GM19452 (cell line): ENCODE results near the gene MAPRE2.
A peak's percentile ranks its signal among the peaks of the same experiment; 100 is the strongest.

Experiments
- ATAC-seq: cut with Tn5 transposase; IDR thresholded peaks from one replicate; pipeline ENCODE4 v1.9.1; 2021; ENCODE audit not compliant: unreplicated experiment

Gene MAPRE2

DNA sequence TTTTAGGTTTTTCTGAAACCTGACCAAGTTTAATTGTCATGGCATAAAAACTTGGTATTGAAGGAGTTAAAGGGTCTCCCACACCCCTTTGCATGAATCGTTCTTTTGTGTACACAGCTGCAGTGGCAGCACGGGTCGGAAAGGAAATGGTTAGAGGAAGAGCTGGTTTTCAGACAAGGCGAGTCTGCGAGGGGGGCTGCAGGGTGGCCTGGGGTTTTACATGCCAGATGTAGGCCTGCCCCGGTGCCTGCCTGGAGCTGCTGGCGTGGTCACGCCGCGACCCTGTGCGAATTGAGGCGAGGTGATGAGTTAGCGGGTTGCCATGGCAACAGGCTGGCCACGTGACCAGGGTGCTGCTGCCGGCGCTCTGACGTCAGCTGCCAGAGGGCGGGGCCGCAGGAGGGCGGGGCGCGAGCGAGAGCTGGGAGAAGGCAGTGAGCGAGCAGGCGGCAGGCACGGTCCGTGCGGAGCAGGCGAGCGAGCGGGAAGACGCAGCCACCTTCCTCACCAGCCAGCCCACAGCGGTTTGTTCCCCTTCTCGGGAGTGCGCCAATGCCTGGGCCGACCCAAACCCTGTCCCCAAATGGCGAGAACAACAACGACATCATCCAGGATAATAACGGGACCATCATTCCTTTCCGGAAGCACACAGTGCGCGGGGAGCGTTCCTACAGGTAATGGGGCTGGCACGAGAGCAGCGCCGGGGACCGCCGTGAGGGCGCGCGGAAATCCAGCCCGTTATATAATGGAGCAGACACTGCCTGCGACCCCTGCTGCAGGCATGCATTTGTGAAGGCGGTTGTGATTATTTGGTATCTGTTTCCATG lies at the start of gene MAPRE2:
Gene MAPRE2 (plus strand): TSS at position 426 of the 827 bp plus-strand sequence. CDS start 127 bp downstream, at position 553.
- peak; percentile 73 for ATAC-seq

DNA sequence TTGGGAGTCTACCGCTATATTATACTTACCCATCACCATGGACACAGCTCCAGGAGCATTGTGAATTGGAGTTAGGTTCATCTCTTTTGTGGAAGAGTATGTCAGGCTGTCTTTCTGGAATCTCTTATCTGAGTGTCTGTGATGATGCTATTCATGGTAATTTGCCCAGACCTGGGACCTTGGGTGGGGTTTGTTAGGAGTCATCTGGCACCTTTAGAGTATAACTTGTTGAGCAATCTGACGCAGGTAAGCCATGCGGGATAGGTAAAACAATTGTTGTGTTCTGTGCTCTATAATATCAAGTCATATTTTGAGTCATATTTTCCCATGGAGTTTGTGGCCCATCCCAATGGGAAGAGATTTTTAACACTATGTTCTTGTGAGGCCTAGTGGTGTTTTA lies 49.7 kb upstream of the MAPRE2 start:
- ATAC-seq = no peak

DNA sequence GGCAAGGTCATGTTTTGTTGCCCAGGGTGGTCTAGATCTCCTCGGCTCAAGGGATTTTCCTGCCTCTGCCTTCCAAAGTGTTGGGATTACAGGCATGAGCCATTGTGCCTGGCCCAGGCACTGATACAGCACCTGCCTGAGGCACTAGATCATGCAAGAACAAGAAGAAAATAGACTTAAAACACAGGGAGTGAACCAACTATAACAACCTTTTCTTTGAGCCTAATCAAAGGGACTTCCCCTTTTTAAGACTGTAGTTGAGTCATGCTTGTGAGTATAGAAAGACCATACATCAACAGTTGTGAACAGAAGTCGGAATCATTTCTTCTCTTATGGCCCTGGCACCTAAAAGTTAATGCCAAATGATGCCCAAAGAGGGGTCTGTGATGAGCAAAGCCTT lies 47.9 kb upstream of the MAPRE2 start:
- ATAC-seq = no peak

DNA sequence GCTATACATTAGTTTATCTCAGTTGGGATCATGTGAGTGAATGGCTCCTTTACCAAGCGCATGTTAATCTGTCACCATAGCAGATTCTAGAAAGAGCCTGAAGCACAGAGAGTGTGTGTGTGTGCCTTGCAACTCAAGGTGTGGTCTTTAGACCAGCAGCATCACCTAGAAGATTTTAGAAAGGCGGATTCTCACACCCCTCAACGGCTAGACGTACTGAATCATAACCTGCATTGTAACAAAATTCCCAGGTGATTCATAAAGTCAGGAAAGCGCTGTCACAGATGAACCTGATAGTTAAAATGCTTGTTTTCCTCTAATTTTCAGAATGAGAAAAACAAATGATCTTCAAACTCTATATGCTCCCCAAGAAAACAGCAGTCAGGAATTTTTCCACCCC lies 45.5 kb upstream of the MAPRE2 start:
- ATAC-seq = no peak

DNA sequence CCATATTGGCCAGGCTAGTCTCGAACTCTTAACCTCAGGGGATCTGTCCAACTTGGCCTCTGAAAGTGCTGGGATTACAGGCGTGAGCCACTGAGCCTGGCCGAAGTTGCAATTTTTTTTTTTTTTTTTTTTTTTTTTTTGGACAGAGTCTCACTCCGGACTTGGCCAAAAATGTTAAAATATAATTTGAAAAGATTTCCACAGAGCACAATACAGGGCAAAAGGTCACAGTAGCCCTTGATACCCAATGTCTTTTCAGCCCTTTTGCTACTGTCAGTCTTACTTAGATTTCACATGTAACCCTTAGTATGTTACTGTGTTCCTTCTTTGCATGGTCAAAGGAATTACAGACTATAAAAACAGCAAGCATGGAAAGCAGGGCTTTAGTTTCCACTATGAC lies 42.6 kb upstream of the MAPRE2 start:
- ATAC-seq = no peak

DNA sequence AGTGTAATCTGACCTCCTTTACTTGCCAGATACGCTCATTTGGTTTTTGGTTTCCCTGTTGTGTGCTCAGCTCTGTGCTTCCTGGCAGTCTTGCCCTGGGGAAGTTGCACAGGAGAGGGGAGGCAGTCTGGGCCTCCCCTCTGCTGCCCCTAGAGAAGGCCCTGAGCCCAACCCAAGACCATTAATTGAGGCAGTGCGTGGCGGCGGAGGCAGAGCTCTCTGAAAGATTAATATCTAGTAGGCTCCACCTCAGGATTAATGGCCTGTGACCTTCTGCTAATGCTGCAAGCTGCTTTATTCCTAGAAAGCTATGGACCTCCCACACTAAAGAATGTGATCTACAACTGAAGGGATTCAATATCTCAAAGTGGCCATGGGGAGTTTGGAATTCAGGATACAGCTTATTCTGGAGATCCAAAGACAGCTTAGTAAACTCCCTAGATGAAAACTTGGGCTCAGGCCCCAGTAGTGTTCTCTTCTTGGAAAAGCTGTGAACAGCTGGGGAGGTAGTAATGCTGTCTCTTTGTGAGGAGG lies 41.4 kb upstream of the MAPRE2 start:
- ATAC-seq = no peak

DNA sequence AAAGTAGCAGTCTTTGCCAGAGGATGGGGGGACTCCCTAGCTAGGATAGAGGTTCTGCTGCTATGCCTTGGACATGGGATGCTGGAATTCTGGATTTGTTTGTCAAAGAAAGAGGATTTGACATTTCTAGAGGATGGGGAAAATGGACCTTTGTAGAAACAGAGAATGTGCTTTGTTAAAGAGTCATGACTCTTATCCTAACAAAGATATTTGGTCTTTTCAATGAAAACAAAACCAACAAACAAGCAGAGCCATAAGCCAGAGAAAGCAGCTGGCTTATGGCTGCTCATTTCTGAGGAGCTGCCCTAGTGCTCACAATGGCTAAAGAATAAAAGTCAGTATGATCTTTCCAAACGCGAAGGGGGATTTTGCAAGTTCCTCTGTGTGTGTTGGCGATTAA lies 40.8 kb upstream of the MAPRE2 start:
- no peak for ATAC-seq

DNA sequence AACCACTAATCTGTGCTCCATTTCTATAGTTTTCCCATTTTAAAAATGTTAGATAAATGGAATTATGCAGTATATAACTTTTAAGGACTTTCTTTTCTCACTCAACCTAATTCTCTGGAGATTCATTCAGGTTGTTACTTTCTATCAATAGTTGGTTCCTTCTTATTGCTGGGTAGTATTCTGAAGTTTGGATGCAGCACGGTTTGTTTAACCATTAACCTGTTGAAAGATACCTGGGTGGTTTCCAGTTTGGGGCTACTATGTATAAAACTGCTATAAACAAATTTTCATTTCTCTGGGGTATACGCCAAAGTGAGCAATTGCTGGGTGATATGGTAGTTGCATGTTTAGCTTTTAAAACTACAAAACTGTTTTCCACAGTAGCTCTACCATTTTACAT lies 39.1 kb upstream of the MAPRE2 start:
- no peak for ATAC-seq

DNA sequence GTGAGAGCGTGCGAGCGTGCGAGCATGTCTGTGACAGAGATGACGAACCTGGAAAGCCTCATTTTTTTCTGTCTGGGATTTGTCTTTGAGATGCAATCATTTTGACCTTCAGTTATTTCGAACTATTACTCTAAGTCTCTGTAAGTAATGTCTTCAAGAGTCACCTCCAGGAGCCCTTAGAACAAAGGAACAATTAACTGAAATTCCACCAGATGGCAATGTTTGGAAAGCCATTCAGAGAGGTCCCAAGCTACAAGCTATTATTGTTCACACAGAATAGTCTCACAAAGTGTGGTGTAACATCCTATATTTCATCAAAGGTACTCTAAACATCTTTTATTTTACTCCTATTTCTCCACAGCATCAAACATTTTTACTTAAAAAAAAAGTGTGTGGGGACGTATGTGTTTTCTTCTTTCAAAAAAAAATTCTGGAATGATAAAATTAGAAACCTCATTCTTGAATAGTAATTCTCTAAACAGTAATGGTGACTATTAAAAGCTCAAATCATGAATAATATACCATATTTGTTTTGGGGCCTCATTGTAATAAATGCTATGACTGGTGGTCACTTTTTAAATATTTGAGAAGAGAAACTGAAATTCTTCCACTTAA lies 35.1 kb upstream of the MAPRE2 start:
- peak; percentile 84 for ATAC-seq

DNA sequence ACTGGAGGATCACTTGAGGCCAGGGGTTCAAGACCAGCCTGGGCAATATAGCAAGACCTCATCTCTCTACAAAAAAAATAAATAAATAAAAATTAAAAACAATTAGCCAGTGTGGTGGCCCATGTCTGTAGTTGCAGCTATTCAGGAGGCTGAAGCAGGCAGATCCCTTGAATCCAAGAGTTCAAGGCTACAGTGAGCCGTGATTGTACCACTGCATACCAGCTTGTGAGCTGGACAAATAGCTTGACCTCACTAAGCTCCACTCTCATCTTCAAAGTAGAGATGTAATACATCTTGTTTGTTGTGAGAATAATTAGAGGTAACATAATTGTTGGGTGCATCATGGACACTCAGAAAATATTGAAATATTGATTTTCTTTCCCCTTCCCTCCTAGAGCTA lies 31.1 kb upstream of the MAPRE2 start:
- no peak for ATAC-seq

DNA sequence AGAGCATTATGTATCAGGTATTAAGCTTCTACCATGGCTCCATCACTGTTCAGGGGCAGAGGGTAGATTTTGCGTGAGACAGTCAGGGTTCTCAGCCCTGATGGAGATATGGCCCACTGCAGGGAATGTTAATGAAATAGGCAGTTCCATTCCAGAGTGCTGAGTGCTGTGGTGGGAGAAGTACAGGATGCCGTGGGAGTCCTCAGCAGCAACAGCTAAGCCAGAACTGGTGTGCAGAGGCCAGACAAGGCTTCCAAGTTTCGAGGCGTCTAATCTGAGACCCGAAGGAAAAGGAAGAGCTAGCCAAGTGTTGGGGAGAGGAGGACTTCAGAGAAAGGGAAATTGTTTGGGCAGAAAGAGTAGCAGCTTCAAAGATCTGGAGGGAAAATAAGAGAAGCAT lies 30.2 kb upstream of the MAPRE2 start:
- no peak for ATAC-seq

DNA sequence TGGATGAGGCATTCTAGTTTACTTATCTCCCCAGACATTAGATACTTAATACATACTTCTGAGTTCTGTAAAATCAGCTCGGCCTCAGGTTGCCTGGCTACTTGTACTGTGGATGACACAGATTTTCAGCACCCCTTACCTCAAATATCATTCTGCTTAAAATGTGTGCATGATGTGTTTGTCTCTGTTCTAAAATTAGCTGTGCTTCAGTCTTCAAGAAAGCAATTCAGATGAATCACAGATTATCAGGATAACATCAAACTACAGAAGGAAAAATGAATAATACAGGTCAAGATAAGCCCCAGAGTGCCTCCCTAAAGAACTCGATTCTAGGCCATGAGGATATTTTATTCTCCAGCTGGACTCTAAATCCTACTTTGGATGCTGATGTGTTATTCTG lies 21.3 kb upstream of the MAPRE2 start:
- ATAC-seq = no peak

DNA sequence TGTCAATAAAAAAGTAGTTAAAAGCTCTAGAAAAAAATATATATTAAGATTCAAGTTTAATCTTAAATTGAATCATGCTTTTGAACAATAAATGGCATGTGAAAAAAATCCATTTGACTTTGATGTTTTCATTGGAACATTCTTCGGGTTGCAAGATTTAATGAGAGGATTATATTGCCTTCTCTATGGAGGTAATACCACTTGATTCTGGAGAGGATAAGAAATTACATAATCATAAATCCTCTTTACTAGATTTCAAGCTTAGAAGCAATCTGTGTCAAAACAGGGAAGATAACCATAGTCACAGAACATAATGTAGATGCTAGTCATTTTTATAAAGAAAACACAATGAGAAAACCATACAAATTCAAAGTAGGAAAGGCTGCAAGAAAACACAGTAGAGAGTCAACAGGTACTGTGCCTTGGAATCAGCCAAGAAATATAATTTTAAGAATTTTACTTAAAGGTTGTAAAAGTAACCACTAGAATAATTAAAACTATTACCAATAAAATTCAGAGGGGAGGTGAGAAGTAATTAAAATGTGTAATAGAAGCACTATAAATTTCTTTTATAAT lies 18.7 kb upstream of the MAPRE2 start:
- ATAC-seq = no peak

DNA sequence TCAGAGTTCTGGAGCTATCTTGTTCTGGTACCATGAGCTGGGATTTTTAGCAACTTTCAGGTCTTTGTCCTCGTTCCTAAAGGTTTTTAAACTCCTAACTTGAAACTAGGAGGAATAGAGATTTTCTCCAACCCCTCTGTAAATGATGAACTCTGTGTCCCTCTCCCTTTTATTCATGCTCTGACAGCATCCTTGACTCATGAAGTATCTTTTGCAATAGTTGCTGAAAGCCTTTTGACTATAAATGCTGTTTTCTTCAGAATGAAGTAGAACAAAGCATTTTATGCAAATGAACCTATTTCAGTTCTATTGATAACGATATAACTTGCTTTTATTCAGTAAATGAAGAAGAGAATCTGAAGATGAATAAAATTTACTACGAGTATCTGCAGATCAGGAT lies 17.0 kb upstream of the MAPRE2 start:
- no peak for ATAC-seq

DNA sequence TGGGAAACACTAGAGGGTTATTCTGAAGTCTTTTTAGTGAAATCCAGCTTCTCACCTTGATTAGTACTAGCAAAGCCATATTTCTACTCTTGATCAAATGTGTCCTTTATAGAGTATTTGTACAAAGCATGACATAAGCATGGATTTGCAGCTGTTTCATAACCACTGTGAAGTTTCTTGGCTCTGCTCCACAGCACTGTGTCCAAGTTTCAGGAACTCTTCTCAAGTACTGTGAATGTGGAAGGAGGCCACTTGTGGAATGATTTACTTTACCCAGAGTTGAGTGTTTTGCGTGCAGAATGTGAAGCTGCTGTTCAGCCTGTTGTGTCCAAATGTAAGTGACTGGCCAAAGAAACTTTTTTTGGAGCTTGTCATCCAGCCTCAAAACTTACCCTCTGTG lies 16.2 kb upstream of the MAPRE2 start:
- no peak for ATAC-seq

DNA sequence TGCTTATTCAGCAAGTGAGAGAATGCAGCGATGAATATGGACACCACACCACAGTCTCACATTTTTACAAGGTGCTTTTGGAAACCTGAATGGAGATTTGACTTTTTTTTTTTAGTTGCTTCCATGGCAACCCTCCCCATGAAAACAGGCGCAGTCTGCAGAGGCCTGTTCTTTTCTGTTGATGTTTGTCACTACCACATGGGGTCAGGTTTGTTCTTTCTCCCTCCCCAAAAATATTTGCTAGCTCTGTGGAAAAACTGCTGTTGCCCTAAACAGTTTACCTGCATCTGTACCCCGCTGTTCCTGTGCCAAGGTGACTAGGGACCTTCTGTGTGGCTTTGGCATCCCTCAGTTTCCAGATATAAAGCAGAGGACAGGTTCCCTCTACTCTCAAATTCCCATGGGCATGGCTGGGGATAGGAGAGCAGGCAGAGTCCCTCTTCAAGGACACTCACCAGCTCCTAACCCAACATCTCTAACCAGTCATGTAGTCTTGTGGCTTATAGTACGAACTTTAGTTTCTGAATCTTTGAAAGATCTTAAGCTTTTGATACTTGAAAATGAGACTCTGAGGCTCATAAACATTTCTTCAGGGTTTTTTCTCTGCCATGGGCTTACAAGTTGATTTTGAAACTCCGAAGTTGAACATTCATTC lies 14.7 kb upstream of the MAPRE2 start:
- ATAC-seq = no peak

DNA sequence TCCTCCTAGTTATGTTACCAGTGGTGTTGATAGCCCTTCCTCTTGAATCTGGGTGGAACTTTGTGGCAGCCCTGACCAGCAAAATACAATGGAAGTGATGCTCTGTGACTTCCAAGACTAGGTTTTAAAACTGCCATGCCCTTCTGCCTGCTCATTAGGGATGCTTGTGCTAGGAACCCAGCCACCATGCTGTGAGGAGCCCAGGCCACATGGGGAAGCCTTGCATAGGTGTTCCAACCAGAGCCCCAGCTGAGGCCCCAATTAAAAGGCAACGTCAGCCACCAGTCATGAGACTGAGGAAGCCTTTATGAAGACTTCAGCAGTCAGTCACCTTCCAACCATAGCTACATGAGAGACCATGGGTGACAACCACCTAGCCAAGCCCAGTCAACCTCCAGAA lies 14.0 kb upstream of the MAPRE2 start:
- no peak for ATAC-seq

DNA sequence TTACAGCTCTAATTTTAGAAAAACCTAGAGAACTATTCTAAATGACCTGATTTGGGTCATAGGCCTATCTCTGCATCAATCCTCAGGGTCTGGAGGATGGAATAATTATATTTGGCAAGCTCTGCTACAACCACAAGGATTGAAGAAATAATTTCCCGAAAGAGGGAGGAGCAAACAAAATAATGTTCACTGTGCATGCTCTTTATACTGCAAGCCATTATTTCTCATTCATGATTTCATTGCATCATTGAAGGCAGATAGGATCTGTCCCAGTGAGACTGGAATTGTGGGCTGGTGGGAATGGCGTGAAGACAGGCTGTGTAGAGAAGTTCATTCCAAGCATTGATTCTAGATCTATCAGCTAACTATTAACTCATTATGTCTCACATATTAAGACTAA lies 12.7 kb upstream of the MAPRE2 start:
- ATAC-seq = no peak

DNA sequence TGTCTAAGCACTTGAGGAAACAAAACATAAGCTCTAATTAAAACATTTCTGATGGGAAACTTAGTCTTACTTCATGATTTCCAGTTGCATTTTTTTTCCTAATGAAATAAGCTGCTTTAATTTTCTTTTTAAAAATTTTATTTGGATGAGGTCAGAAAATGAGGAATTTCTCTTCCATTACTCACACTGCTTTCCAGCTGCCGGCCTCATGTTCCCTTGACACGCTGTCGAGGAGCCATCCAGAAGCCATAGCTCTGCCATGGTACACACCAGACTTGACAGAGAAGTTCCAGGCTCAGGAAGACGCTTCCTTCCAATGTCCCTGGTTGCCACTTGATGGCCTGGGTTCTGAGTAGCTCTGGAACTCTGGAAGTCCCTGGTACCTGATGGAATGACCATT lies 12.1 kb upstream of the MAPRE2 start:
- no peak for ATAC-seq

DNA sequence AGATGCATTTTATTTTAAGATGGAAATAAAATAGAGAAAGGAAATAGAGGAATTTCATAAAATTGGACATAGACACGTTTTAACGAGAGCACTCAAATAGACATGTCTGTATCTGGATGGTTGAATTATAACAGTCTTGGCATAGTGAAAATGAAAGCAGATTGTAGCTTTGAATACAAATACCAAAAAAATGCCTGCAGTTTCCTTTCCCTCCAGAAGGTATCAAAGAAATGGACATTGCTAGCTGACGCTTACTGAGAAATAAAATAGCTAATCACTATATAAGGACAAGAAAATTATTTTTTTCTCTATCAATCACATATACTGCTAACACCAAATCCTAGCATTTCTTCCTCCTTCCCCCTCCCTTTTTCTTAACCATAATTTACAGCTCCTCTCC lies 11.4 kb upstream of the MAPRE2 start:
- ATAC-seq = peak; percentile 80

DNA sequence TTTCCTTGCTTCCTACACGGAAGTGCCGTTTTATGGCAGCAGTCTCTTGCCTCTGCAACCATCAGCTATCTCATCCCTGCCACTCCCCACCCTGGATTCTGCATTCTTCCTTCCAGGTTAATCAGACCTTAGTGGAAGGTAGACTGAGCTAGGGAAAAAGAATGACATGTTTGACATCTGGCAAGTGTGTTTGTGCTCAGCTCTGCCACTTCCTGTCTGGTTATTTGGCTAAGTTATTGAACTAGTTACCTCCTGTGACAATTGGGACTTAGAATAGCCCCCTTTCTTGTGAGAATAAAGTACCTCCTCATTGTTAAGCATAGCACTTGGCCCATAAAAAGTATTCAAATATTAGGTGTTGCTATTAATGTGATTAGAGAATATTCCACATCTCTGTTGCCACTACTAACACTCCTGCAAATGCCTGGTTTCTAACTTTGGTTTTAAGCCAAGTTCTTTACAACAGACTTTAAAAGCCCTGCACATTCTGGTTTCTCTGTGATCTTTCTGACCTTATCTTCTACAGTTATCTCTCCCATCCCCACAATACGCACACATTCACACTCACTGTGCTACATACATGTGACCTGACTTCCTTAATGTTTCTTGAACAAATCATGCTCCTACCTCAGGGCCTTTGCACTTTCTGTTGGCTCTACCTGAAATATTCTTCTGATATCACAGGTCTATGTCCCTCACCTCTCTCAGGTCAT lies 10.8 kb upstream of the MAPRE2 start:
- peak; percentile 54 for ATAC-seq
